ENCODE data around the gene GPR35.

DNA sequence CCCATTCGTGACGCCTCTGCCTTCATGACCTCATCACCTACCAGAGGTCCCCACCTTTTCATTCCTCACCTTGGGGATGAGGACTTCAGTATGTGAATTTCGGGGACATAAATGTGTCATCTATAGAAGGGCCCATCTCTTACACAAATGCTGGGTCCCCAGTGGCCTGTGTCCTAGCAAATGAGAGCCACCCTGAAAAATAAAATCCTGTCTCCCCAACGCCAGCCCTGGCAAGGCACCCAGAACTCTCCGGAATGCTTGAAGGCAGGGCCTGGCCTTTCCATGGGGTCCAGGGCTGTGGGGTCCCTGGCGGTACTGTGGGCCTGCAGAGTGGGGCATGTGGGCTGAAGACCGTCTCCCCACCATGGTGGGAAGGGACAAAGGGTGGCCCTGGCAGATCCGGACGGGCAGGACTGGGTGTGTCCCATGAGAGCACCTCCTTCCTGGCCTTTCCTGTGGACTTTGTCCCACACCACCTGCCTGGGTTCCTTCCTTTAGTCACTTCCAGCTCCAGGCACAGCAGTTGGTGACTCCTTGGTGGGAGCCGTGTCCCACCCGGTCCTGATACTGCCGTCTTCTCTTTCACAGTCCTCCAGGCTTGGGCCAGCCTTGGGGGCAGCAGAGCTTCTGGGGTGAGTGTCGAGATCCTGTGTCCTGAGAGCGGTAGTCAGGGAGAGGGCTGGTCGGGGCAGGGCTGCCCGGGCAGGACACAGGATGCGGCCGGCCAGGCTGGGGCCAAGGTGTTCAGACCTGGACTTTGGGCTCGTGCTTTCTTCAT, 20.2 kb upstream of the GPR35 start:
- TF ChIP-seq, protein P1, sequence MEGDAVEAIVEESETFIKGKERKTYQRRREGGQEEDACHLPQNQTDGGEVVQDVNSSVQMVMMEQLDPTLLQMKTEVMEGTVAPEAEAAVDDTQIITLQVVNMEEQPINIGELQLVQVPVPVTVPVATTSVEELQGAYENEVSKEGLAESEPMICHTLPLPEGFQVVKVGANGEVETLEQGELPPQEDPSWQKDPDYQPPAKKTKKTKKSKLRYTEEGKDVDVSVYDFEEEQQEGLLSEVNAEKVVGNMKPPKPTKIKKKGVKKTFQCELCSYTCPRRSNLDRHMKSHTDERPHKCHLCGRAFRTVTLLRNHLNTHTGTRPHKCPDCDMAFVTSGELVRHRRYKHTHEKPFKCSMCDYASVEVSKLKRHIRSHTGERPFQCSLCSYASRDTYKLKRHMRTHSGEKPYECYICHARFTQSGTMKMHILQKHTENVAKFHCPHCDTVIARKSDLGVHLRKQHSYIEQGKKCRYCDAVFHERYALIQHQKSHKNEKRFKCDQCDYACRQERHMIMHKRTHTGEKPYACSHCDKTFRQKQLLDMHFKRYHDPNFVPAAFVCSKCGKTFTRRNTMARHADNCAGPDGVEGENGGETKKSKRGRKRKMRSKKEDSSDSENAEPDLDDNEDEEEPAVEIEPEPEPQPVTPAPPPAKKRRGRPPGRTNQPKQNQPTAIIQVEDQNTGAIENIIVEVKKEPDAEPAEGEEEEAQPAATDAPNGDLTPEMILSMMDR (IDR thresholded peaks at IDR 0.05; ENCODE audit: low read depth, low read length, missing input control): no peak
- TF ChIP-seq YY1 (IDR thresholded peaks at IDR 0.05): no peak
- no peak for TF ChIP-seq GABPA (IDR thresholded peaks at IDR 0.05 in 1 of 2, conservative IDR thresholded peaks at IDR 0.05 in 1 of 2)
- TF ChIP-seq, protein P2, sequence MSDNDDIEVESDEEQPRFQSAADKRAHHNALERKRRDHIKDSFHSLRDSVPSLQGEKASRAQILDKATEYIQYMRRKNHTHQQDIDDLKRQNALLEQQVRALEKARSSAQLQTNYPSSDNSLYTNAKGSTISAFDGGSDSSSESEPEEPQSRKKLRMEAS (IDR thresholded peaks at IDR 0.05): no peak
- TF ChIP-seq, protein P3, sequence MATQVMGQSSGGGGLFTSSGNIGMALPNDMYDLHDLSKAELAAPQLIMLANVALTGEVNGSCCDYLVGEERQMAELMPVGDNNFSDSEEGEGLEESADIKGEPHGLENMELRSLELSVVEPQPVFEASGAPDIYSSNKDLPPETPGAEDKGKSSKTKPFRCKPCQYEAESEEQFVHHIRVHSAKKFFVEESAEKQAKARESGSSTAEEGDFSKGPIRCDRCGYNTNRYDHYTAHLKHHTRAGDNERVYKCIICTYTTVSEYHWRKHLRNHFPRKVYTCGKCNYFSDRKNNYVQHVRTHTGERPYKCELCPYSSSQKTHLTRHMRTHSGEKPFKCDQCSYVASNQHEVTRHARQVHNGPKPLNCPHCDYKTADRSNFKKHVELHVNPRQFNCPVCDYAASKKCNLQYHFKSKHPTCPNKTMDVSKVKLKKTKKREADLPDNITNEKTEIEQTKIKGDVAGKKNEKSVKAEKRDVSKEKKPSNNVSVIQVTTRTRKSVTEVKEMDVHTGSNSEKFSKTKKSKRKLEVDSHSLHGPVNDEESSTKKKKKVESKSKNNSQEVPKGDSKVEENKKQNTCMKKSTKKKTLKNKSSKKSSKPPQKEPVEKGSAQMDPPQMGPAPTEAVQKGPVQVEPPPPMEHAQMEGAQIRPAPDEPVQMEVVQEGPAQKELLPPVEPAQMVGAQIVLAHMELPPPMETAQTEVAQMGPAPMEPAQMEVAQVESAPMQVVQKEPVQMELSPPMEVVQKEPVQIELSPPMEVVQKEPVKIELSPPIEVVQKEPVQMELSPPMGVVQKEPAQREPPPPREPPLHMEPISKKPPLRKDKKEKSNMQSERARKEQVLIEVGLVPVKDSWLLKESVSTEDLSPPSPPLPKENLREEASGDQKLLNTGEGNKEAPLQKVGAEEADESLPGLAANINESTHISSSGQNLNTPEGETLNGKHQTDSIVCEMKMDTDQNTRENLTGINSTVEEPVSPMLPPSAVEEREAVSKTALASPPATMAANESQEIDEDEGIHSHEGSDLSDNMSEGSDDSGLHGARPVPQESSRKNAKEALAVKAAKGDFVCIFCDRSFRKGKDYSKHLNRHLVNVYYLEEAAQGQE (IDR thresholded peaks at IDR 0.05): no peak
